IPS-NIHi7 (cell line): Measurements from ENCODE around the gene NUP188.
A peak's percentile ranks its signal among the peaks of the same experiment; 100 is the strongest.

Experiments used
- DNase-seq: peaks from one replicate; pipeline ENCODE4 v3.0.0; 2012; ENCODE audit warnings: mixed read lengths; ENCODE audit errors: extremely low spot score

Gene NUP188

GRCh38 chr9:129007766-129008468, 60.4 kb downstream of the NUP188 start:
- DNase-seq: no peak

- no peak for DNase-seq
Measured at GRCh38 chr9:129008469-129008965, 61.0 kb downstream of the NUP188 start.

GRCh38 chr9:129008986-129009583, 61.6 kb downstream of the NUP188 start:
- DNase-seq: no peak

GRCh38 chr9:129009584-129010141, 62.2 kb downstream of the NUP188 start:
- no peak for DNase-seq

GRCh38 chr9:129010267-129010975, 62.9 kb downstream of the NUP188 start:
- DNase-seq: no peak

- DNase-seq: no peak
Measured at GRCh38 chr9:129011170-129011569, 63.7 kb downstream of the NUP188 start.

GRCh38 chr9:129011761-129012181, 64.3 kb downstream of the NUP188 start:
- DNase-seq: no peak

GRCh38 chr9:129012343-129012742, 64.8 kb downstream of the NUP188 start:
- DNase-seq: no peak

- DNase-seq: no peak
Measured at GRCh38 chr9:129012893-129013448, 65.5 kb downstream of the NUP188 start.

- DNase-seq: no peak
Measured at GRCh38 chr9:129013674-129014073, 66.2 kb downstream of the NUP188 start.

GRCh38 chr9:129014124-129014523, 66.6 kb downstream of the NUP188 start:
- no peak for DNase-seq

GRCh38 chr9:129014608-129015007, 67.1 kb downstream of the NUP188 start:
- no peak for DNase-seq

GRCh38 chr9:129021091-129021490, 73.6 kb downstream of the NUP188 start:
- no peak for DNase-seq

GRCh38 chr9:129022037-129022436, 74.5 kb downstream of the NUP188 start:
- DNase-seq: no peak

GRCh38 chr9:129023036-129023907, 75.8 kb downstream of the NUP188 start:
- DNase-seq: peak; percentile 58

- DNase-seq: no peak
Measured at GRCh38 chr9:129023908-129024233, 76.4 kb downstream of the NUP188 start.

- peak; percentile 74 for DNase-seq
Measured at GRCh38 chr9:129026442-129027223, 79.1 kb downstream of the NUP188 start.

GRCh38 chr9:129027224-129027684, 79.8 kb downstream of the NUP188 start:
- DNase-seq: no peak

- DNase-seq: no peak
Measured at GRCh38 chr9:129027685-129028191, 80.2 kb downstream of the NUP188 start.
